Osteocyte (in vitro differentiated cells): ENCODE measurements around the gene HTR4. TPM values are rescaled to one million over a fixed set of nuclear protein-coding genes. Genes with fewer than 3 reads are reported as not detected.

ENCODE experiments used
- DNase-seq: peaks from one replicate; pipeline ENCODE4 v3.0.0; 2021; ENCODE audit warnings: mixed read lengths; ENCODE audit not compliant: unreplicated experiment; ENCODE audit errors: extremely low spot score
- H3K27ac Mint-ChIP-seq: one replicate; pipeline ENCODE4 v1.8.0; 2021; ENCODE audit warnings: mild to moderate bottlenecking, mixed read lengths; ENCODE audit not compliant: unreplicated experiment
- H3K27me3 Mint-ChIP-seq: one replicate; pipeline ENCODE4 v1.8.0; 2021; ENCODE audit warnings: mixed read lengths; ENCODE audit not compliant: unreplicated experiment
- H3K36me3 Mint-ChIP-seq: one replicate; pipeline ENCODE4 v1.8.0; 2021; ENCODE audit warnings: mixed read lengths; ENCODE audit not compliant: unreplicated experiment
- H3K4me1 Mint-ChIP-seq: one replicate; pipeline ENCODE4 v1.8.0; 2021; ENCODE audit warnings: mixed read lengths; ENCODE audit not compliant: unreplicated experiment
- H3K4me3 Mint-ChIP-seq: one replicate; pipeline ENCODE4 v1.8.0; 2021; ENCODE audit warnings: mild to moderate bottlenecking, moderate library complexity, mixed read lengths; ENCODE audit not compliant: unreplicated experiment
- H3K9me3 Mint-ChIP-seq: one replicate; pipeline ENCODE4 v1.8.0; 2021; ENCODE audit warnings: mixed read lengths; ENCODE audit not compliant: unreplicated experiment
- CTCF ChIP-seq: fragments of 200-600 bp; sonication (generic); IDR thresholded peaks from 2 replicates; pipeline ENCODE4 v1.5.0; 2021; ENCODE audit warnings: antibody characterized with exemption, mild to moderate bottlenecking, moderate library complexity
- total RNA-seq: library from RNA; stranded (reverse); gene quantifications from 2 replicates; pipeline ENCODE4 v1.2.1, GENCODE V29; 2021

HTR4 gene
- total RNA-seq, 1 donor from 2014 or later: not detected

DNA sequence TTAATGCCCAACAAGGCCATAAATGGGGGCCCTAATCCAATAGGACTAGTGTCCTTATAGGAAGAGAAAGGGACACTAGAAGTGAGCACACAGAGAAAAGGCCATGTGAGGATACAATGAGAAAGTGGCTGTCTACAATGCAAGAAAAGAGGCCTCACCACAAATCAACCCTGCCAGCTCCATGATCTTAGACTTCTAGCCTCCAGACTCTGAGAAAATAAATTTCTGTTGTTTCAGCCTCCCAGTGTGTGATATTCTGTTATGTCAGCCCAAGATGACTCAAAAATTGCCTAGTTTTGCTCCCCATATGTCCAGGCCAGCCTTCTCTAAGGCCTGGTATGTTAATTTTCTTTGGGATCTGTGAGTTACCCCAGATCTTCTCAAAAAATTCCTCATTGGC, 32.3 kb upstream of the HTR4 start:
- no peaks in the 10 kb centered on the region for H3K4me1 Mint-ChIP-seq
- H3K4me3 Mint-ChIP-seq: no peak overlapping the region
- H3K27me3 Mint-ChIP-seq: peaks cover 30% of the 10 kb centered on the region
- H3K9me3 Mint-ChIP-seq: peaks cover 25% of the 10 kb centered on the region
- no peak for DNase-seq
- no peak for TF ChIP-seq CTCF
- H3K27ac Mint-ChIP-seq: no peak overlapping the region
- H3K36me3 Mint-ChIP-seq: no peaks in the 10 kb centered on the region

GRCh38 chr5:148685520-148686134, 31.3 kb upstream of the HTR4 start:
- Mint-ChIP-seq H3K27ac (no peak overlapping the region), H3K36me3 (no peaks in the 10 kb centered on the region), H3K27me3 (peaks cover 31% of the 10 kb centered on the region), H3K9me3 (peaks cover 19% of the 10 kb centered on the region), H3K4me3 (no peak overlapping the region), H3K4me1 (no peaks in the 10 kb centered on the region)
- DNase-seq: no peak
- TF ChIP-seq CTCF: no peak

DNA sequence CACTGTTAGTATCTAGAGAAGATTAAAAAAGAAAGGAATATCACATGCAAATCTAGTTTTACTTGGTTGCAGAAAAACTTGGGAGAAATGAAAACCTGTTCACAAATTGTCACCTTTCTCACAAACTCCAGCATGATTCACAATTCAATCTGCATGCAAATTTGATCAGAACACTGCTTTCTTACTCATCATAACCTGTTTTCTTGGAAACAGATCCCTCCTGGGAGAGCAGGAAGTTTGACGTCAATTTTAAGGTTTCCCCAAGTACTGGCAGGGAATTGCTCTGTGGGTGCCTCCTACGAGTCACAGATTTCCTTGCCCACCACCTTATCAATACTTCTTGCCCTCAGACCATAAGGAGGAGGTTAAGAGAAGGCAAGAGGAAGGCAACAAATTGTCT, 30.2 kb upstream of the HTR4 start:
- DNase-seq: no peak
- no peak for TF ChIP-seq CTCF
- Mint-ChIP-seq H3K4me1 (no peaks in the 10 kb centered on the region), H3K4me3 (no peak overlapping the region), H3K9me3 (peaks cover 16% of the 10 kb centered on the region), H3K27ac (no peak overlapping the region), H3K36me3 (no peaks in the 10 kb centered on the region), H3K27me3 (peaks cover 25% of the 10 kb centered on the region)

- peaks cover 9% of the 10 kb centered on the region for H3K9me3 Mint-ChIP-seq
- no peak for DNase-seq
- H3K27me3 Mint-ChIP-seq: peaks cover 19% of the 10 kb centered on the region
- H3K36me3 Mint-ChIP-seq: no peaks in the 10 kb centered on the region
- no peaks in the 10 kb centered on the region for H3K4me1 Mint-ChIP-seq
- no peak for TF ChIP-seq CTCF
- H3K4me3 Mint-ChIP-seq: no peak overlapping the region
- no peak overlapping the region for H3K27ac Mint-ChIP-seq
These were observed 29.3 kb upstream of the HTR4 start for GRCh38 chr5:148683651-148684050.

DNA sequence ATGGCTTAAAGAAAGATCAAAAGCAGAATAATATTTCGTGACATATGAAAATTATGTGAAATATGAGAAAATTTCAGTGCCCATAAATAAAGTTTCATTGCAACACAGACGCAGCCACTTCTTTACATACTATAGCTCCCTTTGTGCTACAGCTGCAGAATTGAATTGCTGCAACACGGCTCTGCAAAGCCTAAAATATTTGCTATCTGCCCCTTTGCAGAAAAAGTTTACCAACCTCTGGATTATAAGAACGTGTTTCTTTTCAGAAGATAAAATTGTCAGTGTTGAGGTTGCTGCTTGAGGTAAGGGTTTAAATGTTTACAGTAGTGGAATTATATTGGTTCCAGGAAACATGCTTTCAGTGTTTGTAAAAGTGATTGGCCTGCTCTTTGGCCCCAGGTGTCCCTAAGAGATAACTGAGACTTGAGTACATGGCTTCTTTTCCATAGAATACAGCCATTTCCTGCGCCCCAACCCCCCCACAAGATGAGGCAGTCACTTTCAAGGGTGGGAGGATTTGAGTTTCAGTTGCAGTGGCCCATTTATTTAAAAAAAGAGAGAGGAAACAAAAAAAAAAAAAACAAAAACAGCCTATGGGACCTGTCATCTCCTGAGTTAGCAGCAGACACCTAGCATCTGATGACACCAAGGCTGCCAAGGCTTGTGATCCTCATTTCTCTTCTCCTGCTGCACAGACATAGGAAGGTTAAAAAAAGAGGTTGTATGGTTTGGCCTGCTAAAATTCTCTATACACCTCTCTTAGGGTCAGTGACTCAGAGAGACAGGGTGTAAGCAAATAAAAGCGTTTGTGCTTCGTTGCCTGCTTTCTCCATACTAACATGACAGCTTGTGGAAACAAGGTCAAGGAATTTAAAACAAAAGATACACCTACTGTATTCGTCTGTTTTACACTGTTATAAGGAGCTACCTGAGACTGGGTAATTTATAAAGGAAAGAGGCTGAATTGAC, 28.0 kb upstream of the HTR4 start:
- no peak overlapping the region for H3K4me3 Mint-ChIP-seq
- no peak overlapping the region for H3K27ac Mint-ChIP-seq
- peaks cover 19% of the 10 kb centered on the region for H3K27me3 Mint-ChIP-seq
- no peak for DNase-seq
- H3K9me3 Mint-ChIP-seq: no peaks in the 10 kb centered on the region
- no peak for TF ChIP-seq CTCF
- no peaks in the 10 kb centered on the region for H3K4me1 Mint-ChIP-seq
- H3K36me3 Mint-ChIP-seq: no peaks in the 10 kb centered on the region
